ENCODE measurements around the gene C10orf71. TPM values are rescaled to one million over a fixed set of nuclear protein-coding genes. Genes with fewer than 3 reads are reported as not detected.
A peak's percentile ranks its signal among the peaks of the same experiment; 100 is the strongest.

Gene C10orf71
- total and polyA plus RNA-seq, 4 donors = not detected

- ATAC-seq (ENCODE audit: insufficient read depth, low FRiP score) = no peak
- H3K4me1 ChIP-seq (ENCODE audit: control insufficient read depth in 5 of 5, insufficient read depth in 5 of 5, low read length in 5 of 5) = peaks cover 0 to 4% (median 0%) of the 10 kb centered on the region in 5 donors
- H3K9me3 ChIP-seq (ENCODE audit: control insufficient read depth in 4 of 4, insufficient read depth in 3 of 4, low read length in 3 of 4) = no peaks in the 10 kb centered on the region
- TF ChIP-seq, protein P1, sequence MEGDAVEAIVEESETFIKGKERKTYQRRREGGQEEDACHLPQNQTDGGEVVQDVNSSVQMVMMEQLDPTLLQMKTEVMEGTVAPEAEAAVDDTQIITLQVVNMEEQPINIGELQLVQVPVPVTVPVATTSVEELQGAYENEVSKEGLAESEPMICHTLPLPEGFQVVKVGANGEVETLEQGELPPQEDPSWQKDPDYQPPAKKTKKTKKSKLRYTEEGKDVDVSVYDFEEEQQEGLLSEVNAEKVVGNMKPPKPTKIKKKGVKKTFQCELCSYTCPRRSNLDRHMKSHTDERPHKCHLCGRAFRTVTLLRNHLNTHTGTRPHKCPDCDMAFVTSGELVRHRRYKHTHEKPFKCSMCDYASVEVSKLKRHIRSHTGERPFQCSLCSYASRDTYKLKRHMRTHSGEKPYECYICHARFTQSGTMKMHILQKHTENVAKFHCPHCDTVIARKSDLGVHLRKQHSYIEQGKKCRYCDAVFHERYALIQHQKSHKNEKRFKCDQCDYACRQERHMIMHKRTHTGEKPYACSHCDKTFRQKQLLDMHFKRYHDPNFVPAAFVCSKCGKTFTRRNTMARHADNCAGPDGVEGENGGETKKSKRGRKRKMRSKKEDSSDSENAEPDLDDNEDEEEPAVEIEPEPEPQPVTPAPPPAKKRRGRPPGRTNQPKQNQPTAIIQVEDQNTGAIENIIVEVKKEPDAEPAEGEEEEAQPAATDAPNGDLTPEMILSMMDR (IDR thresholded peaks at IDR 0.05; ENCODE audit: control extremely low read depth, extremely low read depth) = no peak
- no peak for DNase-seq
- WGBS, 2 donors = 99% methylated on average over 2 of the region's 2 CpGs
- H3K36me3 ChIP-seq (ENCODE audit: control insufficient read depth in 4 of 4, insufficient read depth in 4 of 4, low read length in 4 of 4) = no peaks in the 10 kb centered on the region
- H3K27me3 ChIP-seq (ENCODE audit: control insufficient read depth in 3 of 3, insufficient read depth in 3 of 3, low read length in 2 of 3) = no peaks in the 10 kb centered on the region
- H3K4me3 ChIP-seq = no peak overlapping the region
- no peak overlapping the region for H3K27ac ChIP-seq (ENCODE audit: low read depth in 1 of 2, low read length in 1 of 2)
- no peak overlapping the region for H3K9ac ChIP-seq (ENCODE audit: insufficient read depth in 1 of 2, low read length in 2 of 2)
These were observed 21.2 kb downstream of the C10orf71 start for GRCh38 chr10:49320191-49320590.

- TF ChIP-seq, protein P1 (IDR thresholded peaks at IDR 0.05; ENCODE audit: control extremely low read depth, extremely low read depth) = no peak
- Histone ChIP-seq H3K36me3 (ENCODE audit: control insufficient read depth in 4 of 4, insufficient read depth in 4 of 4, low read length in 4 of 4) (no peaks in the 10 kb centered on the region), H3K27ac (ENCODE audit: low read depth in 1 of 2, low read length in 1 of 2) (no peak overlapping the region)
These were observed 22.1 kb downstream of the C10orf71 start for GRCh38 chr10:49321021-49321420.

DNA sequence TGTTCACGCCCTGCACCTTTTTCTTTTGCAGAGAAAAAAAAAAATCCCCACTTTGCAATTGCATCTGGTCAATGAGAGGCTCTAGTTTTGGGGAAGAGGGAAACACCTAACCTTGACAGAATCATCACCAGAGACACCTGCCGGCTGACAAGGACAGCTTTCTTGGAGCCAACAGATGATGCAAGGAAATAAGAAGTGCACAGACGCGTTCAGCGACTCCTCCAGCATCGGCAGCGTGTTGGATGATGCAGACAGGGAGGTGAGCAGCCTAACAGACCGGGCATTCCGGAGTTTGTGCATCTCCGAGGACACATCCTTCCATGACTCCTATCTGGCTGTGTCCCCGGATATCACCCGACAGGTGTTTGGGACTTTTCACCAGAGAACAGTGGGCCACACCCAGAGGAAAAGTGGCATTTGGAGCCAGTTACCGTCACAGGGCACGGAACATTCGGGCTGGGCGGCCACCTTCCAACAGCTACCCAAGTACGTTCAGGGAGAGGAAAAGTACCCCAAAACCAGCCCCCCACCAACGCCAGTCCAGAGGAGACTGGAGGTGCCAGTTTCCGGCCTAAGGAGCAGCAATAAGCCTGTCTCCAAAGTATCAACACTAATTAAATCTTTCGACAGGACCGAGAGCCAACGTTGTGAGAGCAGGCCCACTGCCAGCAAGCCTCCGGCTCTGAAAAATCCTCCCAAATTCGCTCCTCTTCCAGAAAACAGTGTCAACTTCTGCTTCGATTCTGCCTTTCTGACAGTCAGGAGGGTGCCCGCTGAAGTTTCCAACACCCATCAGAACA lies 23.6 kb downstream of the C10orf71 start:
- DNase-seq (no peak), ATAC-seq (ENCODE audit: insufficient read depth, low FRiP score) (no peak)
- peaks cover 0 to 2% (median 0%) of the 10 kb centered on the region in 4 donors for H3K9me3 ChIP-seq (ENCODE audit: control insufficient read depth in 4 of 4, insufficient read depth in 3 of 4, low read length in 3 of 4)
- no peaks in the 10 kb centered on the region for H3K27me3 ChIP-seq (ENCODE audit: control insufficient read depth in 3 of 3, insufficient read depth in 3 of 3, low read length in 2 of 3)
- TF ChIP-seq, protein P1 (IDR thresholded peaks at IDR 0.05; ENCODE audit: control extremely low read depth, extremely low read depth) = no peak
- H3K9ac ChIP-seq (ENCODE audit: insufficient read depth in 1 of 2, low read length in 2 of 2) = no peak overlapping the region
- no peak overlapping the region for H3K4me3 ChIP-seq
- no peaks in the 10 kb centered on the region for H3K36me3 ChIP-seq (ENCODE audit: control insufficient read depth in 4 of 4, insufficient read depth in 4 of 4, low read length in 4 of 4)
- WGBS, 2 donors = 90 to 94% methylated on average over 26 of the region's 26 CpGs
- peak overlapping the region in 1 of 2 donors; percentile 87 for H3K27ac ChIP-seq (ENCODE audit: low read depth in 1 of 2, low read length in 1 of 2)
- peaks cover 0 to 4% (median 0%) of the 10 kb centered on the region in 5 donors for H3K4me1 ChIP-seq (ENCODE audit: control insufficient read depth in 5 of 5, insufficient read depth in 5 of 5, low read length in 5 of 5)

More at GRCh38 chr10:49321021-49321420, 22.1 kb downstream of the C10orf71 start:
- ATAC-seq (ENCODE audit: insufficient read depth, low FRiP score) = no peak
- Histone ChIP-seq H3K4me1 (ENCODE audit: control insufficient read depth in 5 of 5, insufficient read depth in 5 of 5, low read length in 5 of 5) (peaks cover 0 to 4% (median 0%) of the 10 kb centered on the region in 5 donors), H3K9ac (ENCODE audit: insufficient read depth in 1 of 2, low read length in 2 of 2) (no peak overlapping the region), H3K27me3 (ENCODE audit: control insufficient read depth in 3 of 3, insufficient read depth in 3 of 3, low read length in 2 of 3) (no peaks in the 10 kb centered on the region), H3K9me3 (ENCODE audit: control insufficient read depth in 4 of 4, insufficient read depth in 3 of 4, low read length in 3 of 4) (no peaks in the 10 kb centered on the region), H3K4me3 (no peak overlapping the region)
- DNase-seq = no peak
- 64 to 77% methylated on average over 3 of the region's 3 CpGs for WGBS, 2 donors
